Endothelial cell (in vitro differentiated cells): ENCODE results near the gene FXYD2. TPM values are rescaled to one million over a fixed set of nuclear protein-coding genes. Genes with fewer than 3 reads are reported as not detected.

Experiments used
- DNase-seq: peaks from one replicate; pipeline ENCODE4 v3.0.0; 2021; ENCODE audit warnings: low spot score
- H3K27ac Mint-ChIP-seq: one replicate; pipeline ENCODE4 v1.8.0; 2021; ENCODE audit warnings: mixed read lengths, inconsistent platforms; ENCODE audit not compliant: unreplicated experiment
- H3K27me3 Mint-ChIP-seq: one replicate; pipeline ENCODE4 v1.8.0; 2021; ENCODE audit warnings: mild to moderate bottlenecking, moderate library complexity, mixed read lengths, inconsistent platforms; ENCODE audit not compliant: unreplicated experiment
- H3K36me3 Mint-ChIP-seq: one replicate; pipeline ENCODE4 v1.8.0; 2021; ENCODE audit warnings: mild to moderate bottlenecking, low read depth, mixed read lengths, inconsistent platforms; ENCODE audit not compliant: unreplicated experiment
- H3K4me1 Mint-ChIP-seq: one replicate; pipeline ENCODE4 v1.8.0; 2021; ENCODE audit warnings: mild to moderate bottlenecking, mixed read lengths, inconsistent platforms; ENCODE audit not compliant: unreplicated experiment
- H3K4me3 Mint-ChIP-seq: one replicate; pipeline ENCODE4 v1.8.0; 2021; ENCODE audit warnings: mild to moderate bottlenecking, mixed read lengths, inconsistent platforms; ENCODE audit not compliant: unreplicated experiment
- H3K9me3 Mint-ChIP-seq: one replicate; pipeline ENCODE4 v1.8.0; 2021; ENCODE audit warnings: mixed read lengths, inconsistent platforms; ENCODE audit not compliant: unreplicated experiment
- CTCF ChIP-seq: fragments of 200-600 bp; sonication (generic); IDR thresholded peaks from one replicate; pipeline ENCODE4 v1.5.0; 2021; ENCODE audit warnings: antibody characterized with exemption; ENCODE audit not compliant: unreplicated experiment
- total RNA-seq: library from RNA; stranded (reverse); fragmentation: NEBNext Ultra II Directional; extraction: Animal tissue kit (Norgen Biotek cat#: 25700); gene quantifications from one replicate; pipeline ENCODE4 v1.2.1, GENCODE V29; 2021; ENCODE audit not compliant: unreplicated experiment

Gene FXYD2
- total RNA-seq, 1 donor from 2014 or later = not detected

DNA sequence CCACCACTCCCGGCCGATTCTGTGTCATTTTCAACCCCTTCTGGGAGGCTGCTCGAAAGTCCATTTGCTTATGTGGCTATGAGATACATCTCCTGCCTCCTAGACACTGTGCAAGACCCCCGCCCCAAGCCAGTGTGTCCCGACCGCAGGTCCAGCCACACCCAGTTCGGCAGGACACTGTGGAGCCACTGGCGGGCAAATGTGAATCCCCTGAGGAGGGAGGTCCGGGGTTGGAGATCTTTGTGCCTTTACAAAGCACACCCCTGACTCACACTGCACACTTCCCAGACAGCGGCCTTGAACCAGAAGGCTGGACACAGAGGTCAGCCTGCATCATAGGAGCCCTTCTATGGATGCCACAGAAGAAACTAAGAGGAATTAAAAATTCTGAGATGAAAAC lies 34.5 kb upstream of the FXYD2 start:
- DNase-seq = no peak

GRCh38 chr11:117857734-117858414 lies 33.3 kb upstream of the FXYD2 start:
- no peak for DNase-seq
- no peak overlapping the region for H3K27ac Mint-ChIP-seq
- peaks cover 27% of the 10 kb centered on the region for H3K4me1 Mint-ChIP-seq
- no peaks in the 10 kb centered on the region for H3K36me3 Mint-ChIP-seq
- peaks cover 9% of the 10 kb centered on the region for H3K27me3 Mint-ChIP-seq
- no peak overlapping the region for H3K4me3 Mint-ChIP-seq
- no peaks in the 10 kb centered on the region for H3K9me3 Mint-ChIP-seq
- TF ChIP-seq CTCF = no peak

More for the DNA sequence above, 34.5 kb upstream of the FXYD2 start:
- Mint-ChIP-seq H3K36me3 (no peaks in the 10 kb centered on the region), H3K4me1 (peaks cover 30% of the 10 kb centered on the region), H3K27ac (no peak overlapping the region), H3K9me3 (no peaks in the 10 kb centered on the region), H3K27me3 (peaks cover 9% of the 10 kb centered on the region), H3K4me3 (no peak overlapping the region)
- TF ChIP-seq CTCF = no peak

DNA sequence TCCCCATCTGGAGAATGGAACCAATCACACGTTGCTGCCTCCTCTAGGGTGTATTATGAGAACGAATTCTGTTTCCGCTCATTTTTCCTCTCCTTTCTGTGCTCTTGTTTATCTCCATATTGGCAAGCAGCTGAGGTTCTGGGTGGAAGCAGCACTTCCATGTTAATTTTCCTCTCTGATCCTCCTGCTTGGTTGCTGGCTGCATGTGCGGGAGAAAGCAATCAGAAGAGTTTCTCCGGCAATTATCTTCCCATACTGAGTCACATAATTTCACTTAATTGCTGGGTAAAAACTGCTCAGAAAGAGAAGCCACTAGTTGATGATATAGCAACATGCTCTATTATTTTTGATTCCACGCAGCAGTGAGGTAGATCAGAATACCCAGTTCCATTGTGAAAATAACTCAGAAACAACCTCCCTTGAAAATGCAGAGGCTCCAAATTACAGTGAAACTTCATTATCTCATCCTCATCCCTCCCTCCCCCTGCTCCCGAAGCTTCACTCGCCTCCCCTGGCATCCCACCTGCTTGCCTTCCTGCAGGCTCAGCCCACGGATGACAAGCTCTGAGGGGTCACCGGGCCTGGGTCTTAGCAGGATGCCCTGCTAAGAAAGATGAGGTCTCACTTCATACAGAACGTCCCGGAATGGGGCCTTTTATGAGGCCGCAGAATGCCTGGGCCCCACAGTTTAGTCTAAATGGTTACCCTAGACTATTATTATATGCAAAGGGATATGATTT lies 31.5 kb upstream of the FXYD2 start:
- Mint-ChIP-seq H3K36me3 (no peaks in the 10 kb centered on the region), H3K27ac (no peak overlapping the region), H3K4me3 (no peak overlapping the region), H3K9me3 (no peaks in the 10 kb centered on the region), H3K4me1 (peaks cover 10% of the 10 kb centered on the region), H3K27me3 (peaks cover 7% of the 10 kb centered on the region)
- DNase-seq = no peak
- no peak for TF ChIP-seq CTCF

- no peak for DNase-seq
These were observed 30.8 kb upstream of the FXYD2 start for GRCh38 chr11:117855186-117855845.

More at GRCh38 chr11:117855186-117855845, 30.8 kb upstream of the FXYD2 start:
- Mint-ChIP-seq H3K4me1 (peaks cover 5% of the 10 kb centered on the region), H3K36me3 (no peaks in the 10 kb centered on the region), H3K9me3 (no peaks in the 10 kb centered on the region), H3K27me3 (peaks cover 7% of the 10 kb centered on the region), H3K4me3 (no peak overlapping the region), H3K27ac (no peak overlapping the region)
- no peak for TF ChIP-seq CTCF
